ENCODE measurements around the gene AGL. TPM values are rescaled to one million over a fixed set of nuclear protein-coding genes. Genes with fewer than 3 reads are reported as not detected.

The AGL gene
- total RNA-seq, 1 donor from 2014 or later = 64.3 TPM

DNA sequence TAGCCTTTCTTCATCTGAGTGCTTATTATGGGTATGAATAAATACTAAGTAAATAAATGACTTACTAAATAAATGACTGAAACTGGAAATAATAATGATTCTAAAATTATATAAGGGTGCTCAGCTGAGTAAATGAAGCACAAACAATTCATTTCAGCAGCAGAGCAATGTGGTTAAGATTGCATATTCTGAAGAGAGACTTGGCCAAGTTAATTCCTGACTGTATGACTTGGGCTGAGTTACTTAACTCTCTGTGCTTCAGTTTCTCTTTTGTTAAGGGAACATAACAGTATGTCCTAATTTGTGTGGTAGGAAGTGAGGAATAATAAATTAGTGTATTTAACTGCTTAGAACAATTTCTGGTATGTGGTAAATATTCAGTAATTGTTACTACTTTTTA, 19.1 kb downstream of the AGL start:
- TF ChIP-seq, protein P1, sequence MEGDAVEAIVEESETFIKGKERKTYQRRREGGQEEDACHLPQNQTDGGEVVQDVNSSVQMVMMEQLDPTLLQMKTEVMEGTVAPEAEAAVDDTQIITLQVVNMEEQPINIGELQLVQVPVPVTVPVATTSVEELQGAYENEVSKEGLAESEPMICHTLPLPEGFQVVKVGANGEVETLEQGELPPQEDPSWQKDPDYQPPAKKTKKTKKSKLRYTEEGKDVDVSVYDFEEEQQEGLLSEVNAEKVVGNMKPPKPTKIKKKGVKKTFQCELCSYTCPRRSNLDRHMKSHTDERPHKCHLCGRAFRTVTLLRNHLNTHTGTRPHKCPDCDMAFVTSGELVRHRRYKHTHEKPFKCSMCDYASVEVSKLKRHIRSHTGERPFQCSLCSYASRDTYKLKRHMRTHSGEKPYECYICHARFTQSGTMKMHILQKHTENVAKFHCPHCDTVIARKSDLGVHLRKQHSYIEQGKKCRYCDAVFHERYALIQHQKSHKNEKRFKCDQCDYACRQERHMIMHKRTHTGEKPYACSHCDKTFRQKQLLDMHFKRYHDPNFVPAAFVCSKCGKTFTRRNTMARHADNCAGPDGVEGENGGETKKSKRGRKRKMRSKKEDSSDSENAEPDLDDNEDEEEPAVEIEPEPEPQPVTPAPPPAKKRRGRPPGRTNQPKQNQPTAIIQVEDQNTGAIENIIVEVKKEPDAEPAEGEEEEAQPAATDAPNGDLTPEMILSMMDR (IDR thresholded peaks at IDR 0.05; ENCODE audit: borderline replicate concordance) = no peak
- Histone ChIP-seq H3K27me3 (ENCODE audit: low read depth) (no peaks in the 10 kb centered on the region), H3K4me3 (no peak overlapping the region), H3K27ac (replicated peaks) (no peak overlapping the region), H3K36me3 (peaks cover 40% of the 10 kb centered on the region), H3K4me1 (no peaks in the 10 kb centered on the region), H3K9me3 (replicated peaks) (no peaks in the 10 kb centered on the region)
- DNase-seq = no peak
- intact Hi-C loops (cut with micrococcal nuclease) = no loop called here

DNA sequence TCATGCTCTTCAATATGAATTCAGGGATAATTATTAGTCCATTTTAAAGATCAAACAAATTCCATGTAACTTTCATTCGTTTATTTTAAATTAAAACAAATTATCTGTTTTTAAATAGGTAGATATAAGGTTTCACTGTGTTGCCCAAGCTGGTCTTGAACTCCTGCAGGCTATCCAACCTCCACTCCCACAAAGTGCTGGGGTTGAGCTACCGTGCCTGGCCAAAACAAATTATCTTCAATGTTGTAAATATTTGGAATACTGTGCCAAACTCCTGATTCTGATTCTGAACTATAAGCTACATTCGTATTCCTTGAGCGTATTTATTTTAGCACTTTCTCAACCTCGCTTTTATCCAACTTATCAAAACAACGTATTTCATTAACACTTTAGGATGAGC, 19.6 kb downstream of the AGL start:
- H3K27me3 ChIP-seq (ENCODE audit: low read depth) = no peaks in the 10 kb centered on the region
- no peaks in the 10 kb centered on the region for H3K4me1 ChIP-seq
- H3K4me3 ChIP-seq = no peak overlapping the region
- no peaks in the 10 kb centered on the region for H3K9me3 ChIP-seq (replicated peaks)
- no peak overlapping the region for H3K27ac ChIP-seq (replicated peaks)
- TF ChIP-seq, protein P1 (IDR thresholded peaks at IDR 0.05; ENCODE audit: borderline replicate concordance) = no peak
- H3K36me3 ChIP-seq = peaks cover 40% of the 10 kb centered on the region
- intact Hi-C loops (cut with micrococcal nuclease) = no loop called here
- DNase-seq = no peak

DNA sequence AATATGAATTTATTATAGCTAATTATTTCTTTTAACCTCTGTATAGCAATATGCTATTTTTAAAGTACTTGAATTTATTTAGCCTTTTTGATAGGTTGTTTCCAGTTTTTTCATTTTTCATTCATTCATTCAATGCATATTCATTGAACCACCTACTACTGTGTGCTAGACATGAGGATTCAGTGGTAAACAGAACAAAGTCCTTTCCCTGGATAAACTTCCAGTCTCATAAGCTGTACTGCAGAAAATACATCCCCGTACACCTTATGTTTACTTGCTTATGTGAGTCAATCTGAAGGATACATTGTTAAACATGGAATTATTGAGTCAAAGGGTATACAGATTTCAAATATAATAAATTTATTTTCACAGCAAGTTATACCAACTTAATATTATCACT, 21.9 kb downstream of the AGL start:
- no peak for DNase-seq
- peaks cover 40% of the 10 kb centered on the region for H3K36me3 ChIP-seq
- H3K4me3 ChIP-seq = no peak overlapping the region
- intact Hi-C loops (cut with micrococcal nuclease) = no loop called here
- H3K9me3 ChIP-seq (replicated peaks) = no peaks in the 10 kb centered on the region
- TF ChIP-seq, protein P1 (IDR thresholded peaks at IDR 0.05; ENCODE audit: borderline replicate concordance) = no peak
- H3K27me3 ChIP-seq (ENCODE audit: low read depth) = no peaks in the 10 kb centered on the region
- no peaks in the 10 kb centered on the region for H3K4me1 ChIP-seq
- no peak overlapping the region for H3K27ac ChIP-seq (replicated peaks)

DNA sequence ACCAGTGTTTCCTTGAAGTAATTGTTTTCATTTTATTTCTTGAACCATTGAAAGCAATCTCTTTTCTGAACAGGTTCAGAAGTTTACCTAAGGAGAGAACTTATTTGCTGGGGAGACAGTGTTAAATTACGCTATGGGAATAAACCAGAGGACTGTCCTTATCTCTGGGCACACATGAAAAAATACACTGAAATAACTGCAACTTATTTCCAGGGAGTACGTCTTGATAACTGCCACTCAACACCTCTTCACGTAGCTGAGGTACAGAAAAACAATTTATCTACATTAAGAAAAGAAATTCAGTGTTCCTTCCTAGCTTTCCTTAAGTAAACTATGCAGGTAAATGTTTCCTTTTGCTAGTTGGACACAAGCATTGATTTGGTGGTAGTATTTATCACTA, 27.4 kb downstream of the AGL start:
- Histone ChIP-seq H3K4me1 (no peaks in the 10 kb centered on the region), H3K27ac (replicated peaks) (no peak overlapping the region), H3K36me3 (peaks cover 70% of the 10 kb centered on the region), H3K4me3 (no peak overlapping the region), H3K27me3 (ENCODE audit: low read depth) (no peaks in the 10 kb centered on the region), H3K9me3 (replicated peaks) (no peaks in the 10 kb centered on the region)
- intact Hi-C loops (cut with micrococcal nuclease) = no loop called here
- TF ChIP-seq, protein P1 (IDR thresholded peaks at IDR 0.05; ENCODE audit: borderline replicate concordance) = no peak
- no peak for DNase-seq

DNA sequence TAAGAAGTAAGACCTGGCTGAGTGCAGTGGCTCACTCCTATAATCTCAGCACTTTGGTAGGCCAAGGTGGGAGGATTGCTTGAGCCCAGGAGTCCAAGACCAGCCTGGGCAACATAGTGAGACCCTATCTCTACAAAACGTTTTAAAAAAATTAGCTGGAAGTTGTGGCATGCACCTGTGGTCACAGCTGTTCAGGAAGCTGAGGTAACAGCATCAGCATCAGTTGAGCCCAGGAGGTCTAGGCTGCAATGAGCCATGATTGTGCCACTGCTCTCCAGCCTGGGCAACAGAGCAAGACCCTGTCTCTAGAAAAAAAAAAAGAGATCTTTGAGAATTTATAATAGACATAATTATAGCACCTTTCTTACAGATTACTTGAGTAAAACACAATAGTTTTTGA, 36.0 kb downstream of the AGL start:
- intact Hi-C loops (cut with micrococcal nuclease) = no loop called here
- Histone ChIP-seq H3K27ac (replicated peaks) (no peak overlapping the region), H3K27me3 (ENCODE audit: low read depth) (no peaks in the 10 kb centered on the region), H3K4me3 (no peak overlapping the region), H3K36me3 (peaks cover 76% of the 10 kb centered on the region), H3K9me3 (replicated peaks) (no peaks in the 10 kb centered on the region), H3K4me1 (no peaks in the 10 kb centered on the region)
- TF ChIP-seq, protein P1 (IDR thresholded peaks at IDR 0.05; ENCODE audit: borderline replicate concordance) = no peak
- DNase-seq = no peak

DNA sequence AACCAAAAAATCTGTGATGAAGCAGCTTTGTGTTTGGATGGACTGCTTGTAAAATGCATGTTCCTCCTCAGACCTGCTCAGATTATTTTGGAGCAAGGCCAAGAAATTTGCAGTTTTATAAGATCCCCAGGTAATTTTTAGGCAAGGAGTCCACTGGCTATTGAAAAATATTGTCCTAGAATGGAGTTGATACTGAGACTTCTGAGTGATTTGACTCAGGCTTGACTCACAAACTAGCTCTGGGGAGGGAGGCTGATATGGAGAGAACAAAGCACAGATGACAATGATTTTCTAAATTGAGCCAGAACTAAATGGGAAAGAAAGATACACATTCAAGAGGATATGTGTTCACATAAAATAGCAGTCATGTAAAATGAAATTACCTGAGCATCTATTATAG, 36.7 kb downstream of the AGL start:
- H3K9me3 ChIP-seq (replicated peaks) = no peaks in the 10 kb centered on the region
- peaks cover 76% of the 10 kb centered on the region for H3K36me3 ChIP-seq
- no peaks in the 10 kb centered on the region for H3K27me3 ChIP-seq (ENCODE audit: low read depth)
- TF ChIP-seq, protein P1 (IDR thresholded peaks at IDR 0.05; ENCODE audit: borderline replicate concordance) = no peak
- no peaks in the 10 kb centered on the region for H3K4me1 ChIP-seq
- DNase-seq = no peak
- no peak overlapping the region for H3K27ac ChIP-seq (replicated peaks)
- intact Hi-C loops (cut with micrococcal nuclease) = no loop called here
- H3K4me3 ChIP-seq = no peak overlapping the region

Measured in left ventricle myocardium inferior (tissue), 1 donor.